BJ (cell line): ENCODE measurements around the gene ATP8A2. TPM values are rescaled to one million over a fixed set of nuclear protein-coding genes. Genes with fewer than 3 reads are reported as not detected.

Source experiments
- CTCF ChIA-PET: fragments of 350-600 bp; formaldehyde crosslinking; extraction: SDS; loops from one replicate; lab custom pipeline; 2021; ENCODE audit warnings: antibody characterized with exemption, inconsistent platforms; lab: Yijun Ruan, JAX
- POLR2A ChIA-PET: fragments of 300-600 bp; sonication (Branson Sonifier 250); formaldehyde crosslinking; extraction: SDS; loops from one replicate; lab custom pipeline; 2021; ENCODE audit warnings: antibody characterized with exemption; lab: Charles Lee
- DNase-seq: peaks from one replicate; pipeline ENCODE4 v3.0.0-alpha.2; 2011; ENCODE audit warnings: low read depth
- H3K27me3 ChIP-seq: 2 replicates; pipeline ENCODE4 v1.6.0; 2011; ENCODE audit warnings: low read length; ENCODE audit not compliant: control insufficient read depth, insufficient read depth
- H3K36me3 ChIP-seq: 2 replicates; pipeline ENCODE4 v1.5.1; 2011; ENCODE audit warnings: low read length; ENCODE audit not compliant: control insufficient read depth, insufficient read depth
- H3K4me3 ChIP-seq: 2 replicates; pipeline ENCODE4 v1.5.1; 2011; ENCODE audit warnings: low read depth, mild to moderate bottlenecking, control low read depth, low read length
- polyA plus RNA-seq: library from polyadenylated mRNA; depleted of rRNA; stranded (reverse); fragments of >200 nt; gene quantifications from 2 replicates; pipeline ENCODE4 v1.2.3, GENCODE V29; 2011
- TF ChIP-seq, protein P1 (sequence below): IDR thresholded peaks from 2 replicates; pipeline ENCODE4 v1.5.1; 2011; ENCODE audit warnings: low read depth, mild to moderate bottlenecking, control low read depth, inconsistent platforms, low read length, moderate library complexity; ENCODE audit not compliant: insufficient read depth

Gene ATP8A2
- polyA plus RNA-seq, 1 experiment = 0.02 TPM

DNA sequence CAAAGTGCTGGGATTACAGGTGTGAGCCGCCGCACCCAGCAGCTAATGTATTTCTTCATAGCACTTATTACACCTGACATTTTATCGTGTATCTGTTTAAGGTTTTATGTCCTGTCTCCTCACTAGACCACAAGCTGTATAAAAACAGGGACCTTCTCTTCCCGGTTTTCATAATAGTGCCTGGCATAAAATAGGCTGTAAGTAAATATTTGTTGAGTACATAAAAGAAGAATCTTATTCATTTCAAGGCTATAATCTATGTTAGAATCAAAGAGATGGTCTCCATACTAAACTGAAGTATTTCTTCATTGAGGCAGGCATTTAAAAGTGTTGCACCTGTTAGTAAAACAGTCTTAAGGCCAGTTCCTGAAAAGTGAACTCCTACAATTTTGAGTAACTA, 486.1 kb downstream of the ATP8A2 start:
- no peak for DNase-seq
- ChIA-PET CTCF (interaction anchor here (0.6 kb wide), 2 partner anchors 206 to 744 kb away, joined by 3 read pairs; no protein-coding TSS in a partner anchor), POLR2A (no interaction called here)
- no peak overlapping the region for H3K4me3 ChIP-seq
- no peaks in the 10 kb centered on the region for H3K27me3 ChIP-seq
- TF ChIP-seq, protein P1, sequence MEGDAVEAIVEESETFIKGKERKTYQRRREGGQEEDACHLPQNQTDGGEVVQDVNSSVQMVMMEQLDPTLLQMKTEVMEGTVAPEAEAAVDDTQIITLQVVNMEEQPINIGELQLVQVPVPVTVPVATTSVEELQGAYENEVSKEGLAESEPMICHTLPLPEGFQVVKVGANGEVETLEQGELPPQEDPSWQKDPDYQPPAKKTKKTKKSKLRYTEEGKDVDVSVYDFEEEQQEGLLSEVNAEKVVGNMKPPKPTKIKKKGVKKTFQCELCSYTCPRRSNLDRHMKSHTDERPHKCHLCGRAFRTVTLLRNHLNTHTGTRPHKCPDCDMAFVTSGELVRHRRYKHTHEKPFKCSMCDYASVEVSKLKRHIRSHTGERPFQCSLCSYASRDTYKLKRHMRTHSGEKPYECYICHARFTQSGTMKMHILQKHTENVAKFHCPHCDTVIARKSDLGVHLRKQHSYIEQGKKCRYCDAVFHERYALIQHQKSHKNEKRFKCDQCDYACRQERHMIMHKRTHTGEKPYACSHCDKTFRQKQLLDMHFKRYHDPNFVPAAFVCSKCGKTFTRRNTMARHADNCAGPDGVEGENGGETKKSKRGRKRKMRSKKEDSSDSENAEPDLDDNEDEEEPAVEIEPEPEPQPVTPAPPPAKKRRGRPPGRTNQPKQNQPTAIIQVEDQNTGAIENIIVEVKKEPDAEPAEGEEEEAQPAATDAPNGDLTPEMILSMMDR = no peak
- no peaks in the 10 kb centered on the region for H3K36me3 ChIP-seq

DNA sequence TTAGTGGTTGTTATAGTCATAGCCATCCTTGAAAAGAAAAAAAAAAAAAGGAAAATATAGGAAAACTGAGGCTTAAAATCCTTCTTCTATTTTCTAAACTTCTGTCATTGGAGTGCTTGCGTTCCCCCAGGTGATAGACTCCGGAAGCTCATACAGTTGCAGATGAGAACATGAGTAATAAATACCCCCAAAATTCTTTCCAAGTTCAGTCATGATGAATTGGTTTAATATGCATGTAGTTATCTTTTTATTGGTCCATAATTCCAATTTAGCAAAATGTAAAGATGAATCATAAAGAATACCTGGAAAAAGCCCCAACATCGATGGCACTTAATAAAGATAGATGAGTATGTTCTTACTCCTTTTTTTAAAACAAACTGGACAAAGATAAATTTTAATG, 487.8 kb downstream of the ATP8A2 start:
- POLR2A ChIA-PET = no interaction called here
- DNase-seq = no peak
- TF ChIP-seq, protein P1 = no peak
- CTCF ChIA-PET = no interaction called here
- Histone ChIP-seq H3K27me3 (no peaks in the 10 kb centered on the region), H3K4me3 (no peak overlapping the region), H3K36me3 (no peaks in the 10 kb centered on the region)

DNA sequence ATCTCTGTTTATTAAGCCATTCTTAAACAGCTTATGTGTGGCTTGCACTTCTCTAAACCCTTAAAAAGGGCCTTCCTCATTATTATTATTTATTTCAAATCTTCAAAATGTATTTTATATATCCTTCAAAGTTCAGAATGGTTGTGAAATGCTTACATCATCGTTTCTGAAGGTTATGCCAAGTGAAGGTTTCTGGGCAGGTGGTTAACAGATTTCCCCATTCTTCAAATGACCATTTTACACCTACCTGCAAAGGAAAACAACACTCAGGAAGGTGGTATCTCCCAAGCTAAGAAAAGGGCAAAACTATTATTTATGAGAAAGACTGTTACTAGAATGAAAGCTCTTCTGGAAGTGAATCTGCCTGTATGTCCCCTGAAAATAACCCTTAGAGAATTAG, 488.5 kb downstream of the ATP8A2 start:
- H3K36me3 ChIP-seq = no peaks in the 10 kb centered on the region
- ChIA-PET CTCF (no interaction called here), POLR2A (no interaction called here)
- TF ChIP-seq, protein P1 = no peak
- H3K4me3 ChIP-seq = no peak overlapping the region
- DNase-seq = no peak
- no peaks in the 10 kb centered on the region for H3K27me3 ChIP-seq

DNA sequence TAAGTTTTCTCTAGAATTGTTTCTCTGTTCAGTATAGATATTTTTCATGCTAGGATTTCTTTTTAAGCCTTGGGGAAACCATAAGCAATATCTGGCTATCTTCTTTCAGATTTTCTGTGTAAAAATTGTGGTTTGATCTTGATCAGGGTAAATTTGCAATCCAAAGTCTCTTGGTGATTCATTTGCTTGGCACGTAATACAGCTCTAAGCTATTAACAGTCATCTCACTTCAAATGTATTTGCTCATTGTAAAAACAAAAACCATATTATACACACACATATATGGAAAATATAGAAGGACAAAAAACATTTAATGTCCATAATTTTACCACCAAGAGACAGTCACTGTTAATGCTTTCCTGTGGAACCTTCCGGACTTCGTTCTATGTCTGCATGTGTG, 489.1 kb downstream of the ATP8A2 start:
- TF ChIP-seq, protein P1 = no peak
- CTCF ChIA-PET = no interaction called here
- H3K36me3 ChIP-seq = no peaks in the 10 kb centered on the region
- POLR2A ChIA-PET = no interaction called here
- DNase-seq = no peak
- H3K27me3 ChIP-seq = no peaks in the 10 kb centered on the region
- H3K4me3 ChIP-seq = no peak overlapping the region

DNA sequence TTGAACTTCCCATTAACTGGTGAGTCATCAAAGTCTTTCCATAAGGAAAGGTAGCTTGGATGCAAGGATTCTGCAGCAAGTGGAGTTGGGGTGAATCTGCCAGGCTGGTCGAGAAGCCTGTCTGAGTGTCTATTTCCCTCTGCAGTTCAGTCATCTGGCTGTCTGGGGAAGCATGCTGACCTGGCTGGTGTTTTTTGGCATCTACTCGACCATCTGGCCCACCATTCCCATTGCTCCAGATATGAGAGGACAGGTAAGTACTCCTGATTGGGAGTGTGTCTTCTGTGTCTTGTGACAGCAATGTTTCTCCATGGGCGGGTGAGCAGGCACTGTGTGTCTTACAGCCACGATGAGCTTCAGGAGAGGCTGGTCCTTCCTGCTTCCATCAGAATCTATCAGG, 490.4 kb downstream of the ATP8A2 start:
- ChIA-PET POLR2A (no interaction called here), CTCF (no interaction called here)
- H3K36me3 ChIP-seq = no peaks in the 10 kb centered on the region
- no peaks in the 10 kb centered on the region for H3K27me3 ChIP-seq
- H3K4me3 ChIP-seq = no peak overlapping the region
- DNase-seq = no peak
- TF ChIP-seq, protein P1 = no peak
